HepG2 (cell line): Measurements from ENCODE around the gene EPB42. TPM values are rescaled to one million over a fixed set of nuclear protein-coding genes. Genes with fewer than 3 reads are reported as not detected.
A peak's percentile ranks its signal among the peaks of the same experiment; 100 is the strongest.

Experiments used
- ATAC-seq: fragments of 200-7000 bp; cut with Tn5 transposase; 3 replicates; pipeline ENCODE4 v1.9.1; 2020; ENCODE audit warnings: mild to moderate bottlenecking, moderate library complexity
- BruUV-seq: library from RNA; stranded (reverse); fragments of 400-500 nt; replicated peaks from 2 replicates; lab custom pipeline; 2021; lab: Mats Ljungman, UMichigan
- CTCF ChIA-PET: fragments of 300-600 bp; formaldehyde crosslinking; extraction: SDS; loops from one replicate; lab custom pipeline; 2021; ENCODE audit warnings: low total read pairs, inconsistent platforms, low intra/inter-chr PET ratio; lab: Yijun Ruan, JAX
- POLR2A ChIA-PET: fragments of 350-600 bp; sonication (Branson Sonifier 250); formaldehyde crosslinking; loops from one replicate; lab custom pipeline; 2020; ENCODE audit warnings: antibody characterized with exemption, inconsistent platforms; lab: Yijun Ruan, JAX
- DNase-seq: peaks from one replicate; pipeline ENCODE4 v3.0.0-alpha.2; 2015; ENCODE audit warnings: low spot score
- FAIRE-seq: peaks from 3 replicates; lab custom pipeline; 2011; peaks lifted over from hg19 to GRCh38; lab: Jason Lieb, UNC
- H2AFZ ChIP-seq: one replicate; pipeline ENCODE4 v1.6.1; 2011; ENCODE audit warnings: low read length, inconsistent platforms
- H3K27ac ChIP-seq: fragments of 300-600 bp; 3 replicates; pipeline ENCODE4 v1.8.0; 2011; ENCODE audit warnings: mixed run types, mild to moderate bottlenecking, mixed read lengths, low read length, inconsistent platforms; ENCODE audit not compliant: insufficient read depth; ENCODE audit errors: extremely low read length
- H3K27me3 ChIP-seq, 2 experiments: fragments of 200-600 bp in 1 of 2; 2 replicates in 1 of 2; 3 replicates in 1 of 2; pipeline versions ENCODE4 v1.6.0 to v1.8.0; 2011; ENCODE audit warnings: low read length in 2 of 2, mild to moderate bottlenecking in 2 of 2, moderate library complexity in 2 of 2, inconsistent platforms in 1 of 2; ENCODE audit not compliant: insufficient read depth in 2 of 2, control insufficient read depth in 1 of 2
- H3K36me3 ChIP-seq, 2 experiments: fragments of 200-600 bp in 1 of 2; replicated peaks in 1 of 2; 2 replicates in 1 of 2; 3 replicates in 1 of 2; pipeline versions ENCODE4 v1.5.1 to v1.8.0; 2011; ENCODE audit warnings: low read length in 2 of 2, inconsistent platforms in 1 of 2; ENCODE audit not compliant: insufficient read depth in 2 of 2, control insufficient read depth in 1 of 2
- H3K4me1 ChIP-seq: 2 replicates; pipeline ENCODE4 v1.5.1; 2012; ENCODE audit warnings: low read length, inconsistent platforms; ENCODE audit not compliant: insufficient read depth
- H3K4me2 ChIP-seq: 2 replicates; pipeline ENCODE4 v1.6.0; 2011; ENCODE audit warnings: low read depth, low read length, inconsistent platforms
- H3K4me3 ChIP-seq, 3 experiments: fragments of 200-600 bp in 1 of 3; sonication (generic), shearing (Covaris generic) in 1 of 3; replicated peaks in 1 of 3; 2 replicates each; pipeline ENCODE4 v1.5.1; 2011 to 2016; ENCODE audit warnings: low read length in 3 of 3, inconsistent platforms in 2 of 3, low read depth in 2 of 3, mild to moderate bottlenecking in 2 of 3, control low read depth in 1 of 3, mixed read lengths in 1 of 3; ENCODE audit not compliant: insufficient read depth in 1 of 3
- H3K79me2 ChIP-seq: one replicate; pipeline ENCODE4 v1.6.1; 2011; ENCODE audit warnings: low read length, inconsistent platforms; ENCODE audit not compliant: insufficient read depth
- H3K9ac ChIP-seq: 2 replicates; pipeline ENCODE4 v1.6.0; 2011; ENCODE audit warnings: mild to moderate bottlenecking, low read depth, low read length, inconsistent platforms; ENCODE audit not compliant: insufficient read depth
- H3K9me3 ChIP-seq: 2 replicates; pipeline ENCODE4 v1.5.1; 2012; ENCODE audit warnings: mild to moderate bottlenecking, low read length
- H4K20me1 ChIP-seq: 2 replicates; pipeline ENCODE4 v1.6.0; 2011; ENCODE audit warnings: inconsistent platforms, mild to moderate bottlenecking, low read length, moderate library complexity; ENCODE audit not compliant: insufficient read depth
- FIP1L1 ChIP-seq: fragments of 200-400 bp; formaldehyde crosslinking; IDR thresholded peaks from 2 replicates; pipeline ENCODE4 v1.6.1; 2018; ENCODE audit warnings: low read depth, mild to moderate bottlenecking, low read length, moderate library complexity, borderline replicate concordance; ENCODE audit not compliant: insufficient read depth
- IRF2 ChIP-seq: IDR thresholded peaks from 2 replicates; pipeline ENCODE4 v1.6.1; 2018; ENCODE audit warnings: missing genetic modification reagents, missing compliant biosample characterization
- MAFK ChIP-seq, 2 experiments: IDR thresholded peaks in 1 of 2; conservative IDR thresholded peaks in 1 of 2; 2 replicates each; pipeline ENCODE4 v1.6.1; 2011; ENCODE audit warnings: improper control_type of control experiment in 2 of 2, low read length in 2 of 2
- PHF5A ChIP-seq: IDR thresholded peaks from one replicate; pipeline ENCODE4 v1.6.1; 2018; ENCODE audit warnings: low read depth, missing genetic modification reagents; ENCODE audit not compliant: unreplicated experiment
- SCMH1 ChIP-seq: sonication (generic); formaldehyde crosslinking; IDR thresholded peaks from 2 replicates; pipeline ENCODE4 v1.9.0; 2021; ENCODE audit warnings: missing genetic modification reagents, mild to moderate bottlenecking, borderline replicate concordance
- THYN1 ChIP-seq: sonication (generic); formaldehyde crosslinking; IDR thresholded peaks from 2 replicates; pipeline ENCODE4 v1.8.1; 2023; ENCODE audit warnings: low read depth, mild to moderate bottlenecking, moderate library complexity, missing genetic modification reagents, borderline replicate concordance
- ZNF260 ChIP-seq: sonication (generic); formaldehyde crosslinking; IDR thresholded peaks from 2 replicates; pipeline ENCODE4 v1.4.0; 2020; ENCODE audit warnings: missing genetic modification reagents, low read depth, mild to moderate bottlenecking, borderline replicate concordance
- ZNF816 ChIP-seq: sonication (generic); formaldehyde crosslinking; IDR thresholded peaks from 2 replicates; pipeline ENCODE4 v1.8.0; 2022; ENCODE audit warnings: missing genetic modification reagents, mild to moderate bottlenecking, borderline replicate concordance
- WGBS: methylation state at CpG from one replicate; pipeline ENCODE4 v1.1.6; 2017; ENCODE audit warnings: low lambda C conversion rate; 5-methylcytosine and 5-hydroxymethylcytosine counted together
- in situ Hi-C: cut with HindIII; loops from 2 replicates; pipeline ENCODE4 v1.10.0; 2017; ENCODE audit warnings: low pct_unique_long_range_greater_than_20kb; ENCODE audit not compliant: extremely low pct_ligation_motif_present
- intact Hi-C: fragments of 100-400 bp; cut with micrococcal nuclease; formaldehyde crosslinking; loops from one replicate; pipeline ENCODE4 v1.10.0; 2022; ENCODE audit not compliant: unreplicated experiment
- polyA plus RNA-seq, 8 experiments: library from polyadenylated mRNA; depleted of rRNA in 3 of 8; stranded (reverse) in 7 of 8; unstranded in 1 of 8; fragments of >200 nt; fragmentation: Illumina TruSeq in 4 of 8; extraction: Trizol in 4 of 8; gene quantifications; 2 replicates each; pipeline versions ENCODE4 v1.2.1 to v1.2.3, GENCODE V29; 2011 to 2016; ENCODE audit warnings: low read depth in 4 of 8, missing spikeins in 1 of 8, mixed read lengths in 1 of 8; ENCODE audit not compliant: insufficient read depth in 1 of 8
- total RNA-seq, 5 experiments: library from RNA; depleted of rRNA; stranded (reverse); fragments of >200 nt; fragmentation: Illumina TruSeq; extraction: Trizol; gene quantifications; 2 replicates each; pipeline ENCODE4 v1.2.3, GENCODE V29; 2016; ENCODE audit warnings: low read depth in 1 of 5
- TF ChIP-seq, protein P1 (sequence below): IDR thresholded peaks from 2 replicates; pipeline ENCODE4 v1.6.1; 2016
- TF ChIP-seq, protein P2 (sequence below): sonication (generic); formaldehyde crosslinking; IDR thresholded peaks from 2 replicates; pipeline ENCODE4 v1.4.0; 2020; ENCODE audit warnings: missing genetic modification reagents, mild to moderate bottlenecking, borderline replicate concordance

EPB42 gene
- total and polyA plus RNA-seq, 2 of the 13 experiments (the other 11 are each of a cell fraction or from before 2014, with no cell fraction given), result not detected

DNA sequence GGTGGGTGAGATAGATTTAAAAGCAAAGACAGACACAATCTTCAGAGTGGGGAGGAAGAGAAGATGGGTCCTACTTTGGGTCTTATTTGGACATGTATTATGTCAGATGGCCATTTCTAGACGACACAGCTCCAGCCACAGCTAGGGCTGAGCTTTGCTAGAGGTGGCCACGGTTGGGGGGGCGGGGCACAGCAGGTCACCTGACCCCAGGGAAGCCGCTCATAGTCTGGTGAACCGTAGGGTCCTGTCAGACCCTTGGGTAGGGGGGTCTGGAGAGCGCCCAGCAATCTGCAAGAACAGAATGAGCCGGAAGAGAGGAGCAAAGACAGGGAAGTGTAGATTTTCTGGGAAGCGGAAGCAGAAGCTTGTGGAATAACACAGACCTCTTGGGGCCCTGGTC lies 6.6 kb downstream of the EPB42 start:
- DNase-seq (no peak), FAIRE-seq (no peak), ATAC-seq (no peak)
- no peaks in the 10 kb centered on the region for H3K9me3 ChIP-seq
- H3K36me3 ChIP-seq, result no peaks in the 10 kb centered on the region
- H3K27me3 ChIP-seq, result peaks cover 1 to 38% of the 10 kb centered on the region in 2 experiments; a peak in 4 of 5 replicates
- TF ChIP-seq THYN1 (CRISPR knock-in tag), result no peak
- TF ChIP-seq SCMH1, result no peak
- TF ChIP-seq IRF2, result no peak
- no peak for TF ChIP-seq PHF5A
- TF ChIP-seq FIP1L1, result no peak
- TF ChIP-seq, protein P1, sequence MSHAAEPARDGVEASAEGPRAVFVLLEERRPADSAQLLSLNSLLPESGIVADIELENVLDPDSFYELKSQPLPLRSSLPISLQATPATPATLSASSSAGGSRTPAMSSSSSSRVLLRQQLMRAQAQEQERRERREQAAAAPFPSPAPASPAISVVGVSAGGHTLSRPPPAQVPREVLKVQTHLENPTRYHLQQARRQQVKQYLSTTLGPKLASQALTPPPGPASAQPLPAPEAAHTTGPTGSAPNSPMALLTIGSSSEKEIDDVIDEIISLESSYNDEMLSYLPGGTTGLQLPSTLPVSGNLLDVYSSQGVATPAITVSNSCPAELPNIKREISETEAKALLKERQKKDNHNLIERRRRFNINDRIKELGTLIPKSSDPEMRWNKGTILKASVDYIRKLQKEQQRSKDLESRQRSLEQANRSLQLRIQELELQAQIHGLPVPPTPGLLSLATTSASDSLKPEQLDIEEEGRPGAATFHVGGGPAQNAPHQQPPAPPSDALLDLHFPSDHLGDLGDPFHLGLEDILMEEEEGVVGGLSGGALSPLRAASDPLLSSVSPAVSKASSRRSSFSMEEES, result no peak
- TF ChIP-seq, protein P2, sequence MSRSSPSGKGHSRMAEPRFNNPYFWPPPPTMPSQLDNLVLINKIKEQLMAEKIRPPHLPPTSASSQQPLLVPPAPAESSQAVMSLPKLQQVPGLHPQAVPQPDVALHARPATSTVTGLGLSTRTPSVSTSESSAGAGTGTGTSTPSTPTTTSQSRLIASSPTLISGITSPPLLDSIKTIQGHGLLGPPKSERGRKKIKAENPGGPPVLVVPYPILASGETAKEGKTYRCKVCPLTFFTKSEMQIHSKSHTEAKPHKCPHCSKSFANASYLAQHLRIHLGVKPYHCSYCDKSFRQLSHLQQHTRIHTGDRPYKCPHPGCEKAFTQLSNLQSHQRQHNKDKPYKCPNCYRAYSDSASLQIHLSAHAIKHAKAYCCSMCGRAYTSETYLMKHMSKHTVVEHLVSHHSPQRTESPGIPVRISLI (CRISPR knock-in tag), result no peak
- TF ChIP-seq ZNF260 (CRISPR knock-in tag), result no peak
- TF ChIP-seq ZNF816 (CRISPR knock-in tag), result no peak
- TF ChIP-seq MAFK (conservative IDR thresholded peaks at IDR 0.05 in 1 of 2, IDR thresholded peaks at IDR 0.05 in 1 of 2; ENCODE audit: low read length in 2 of 2), result no peak
- intact Hi-C loops, result no loop called here
- ChIA-PET POLR2A (no interaction called here), CTCF (no interaction called here)
- H3K4me3 ChIP-seq, result no peak overlapping the region
- H3K79me2 ChIP-seq, result no peaks in the 10 kb centered on the region
- no TSS peak for BruUV-seq
- 22% methylated on average over 8 of the region's 8 CpGs for WGBS
- no peak overlapping the region for H3K27ac ChIP-seq
- in situ Hi-C loops, result loop anchor here (25.0 kb wide), 1 partner anchor 502 kb away; no protein-coding TSS in a partner anchor
- H3K9ac ChIP-seq, result no peak overlapping the region
- H3K4me2 ChIP-seq, result peak overlapping the region; percentile 32; the same call in 1 of the 2 replicates
- no peaks in the 10 kb centered on the region for H3K4me1 ChIP-seq
- H2AFZ ChIP-seq, result no peak overlapping the region
- no peaks in the 10 kb centered on the region for H4K20me1 ChIP-seq
